DOHH2 (cell line): ENCODE data around the gene VWA5B1.

Experiments
- H3F3A ChIP-seq: fragments of 200-600 bp; sonication (generic), shearing (Covaris generic); 2 replicates; pipeline ENCODE4 v1.6.0; 2016; ENCODE audit warnings: antibody characterized with exemption, mild to moderate bottlenecking; ENCODE audit not compliant: control insufficient read depth, insufficient read depth
- H3K27ac ChIP-seq: fragments of 200-600 bp; sonication (generic); 2 replicates; pipeline ENCODE4 v1.5.1; 2014; ENCODE audit warnings: low read depth, mild to moderate bottlenecking, low read length, moderate library complexity
- H3K27me3 ChIP-seq: fragments of 200-600 bp; sonication (generic); 2 replicates; pipeline ENCODE4 v1.6.1; 2014; ENCODE audit warnings: mild to moderate bottlenecking, low read length, mixed read lengths; ENCODE audit not compliant: control insufficient read depth
- H3K36me3 ChIP-seq: fragments of 200-600 bp; sonication (generic); 2 replicates; pipeline ENCODE4 v1.6.1; 2014; ENCODE audit warnings: mild to moderate bottlenecking, low read length, moderate library complexity, mixed read lengths; ENCODE audit not compliant: control insufficient read depth
- H3K4me1 ChIP-seq: fragments of 200-600 bp; sonication (generic); 2 replicates; pipeline ENCODE4 v1.6.1; 2014; ENCODE audit warnings: mild to moderate bottlenecking, low read length, mixed read lengths; ENCODE audit not compliant: control insufficient read depth
- H3K4me2 ChIP-seq: fragments of 200-600 bp; sonication (generic); 2 replicates; pipeline ENCODE4 v1.6.0; 2014; ENCODE audit warnings: mild to moderate bottlenecking, low read length, moderate library complexity
- H3K4me3 ChIP-seq: fragments of 200-600 bp; sonication (generic); 2 replicates; pipeline ENCODE4 v1.5.1; 2014; ENCODE audit warnings: mild to moderate bottlenecking, low read length, mixed read lengths
- H3K79me2 ChIP-seq: fragments of 200-600 bp; sonication (generic); 2 replicates; pipeline ENCODE4 v1.6.1; 2014; ENCODE audit warnings: mild to moderate bottlenecking, low read length, mixed read lengths; ENCODE audit not compliant: control insufficient read depth
- H3K9me2 ChIP-seq: fragments of 200-600 bp; sonication (generic); replicated peaks from 2 replicates; pipeline ENCODE4 v1.6.1; 2014; ENCODE audit warnings: mild to moderate bottlenecking, low read length, mixed read lengths; ENCODE audit not compliant: control insufficient read depth
- H3K9me3 ChIP-seq: fragments of 200-600 bp; sonication (generic); 2 replicates; pipeline ENCODE4 v1.6.1; 2014; ENCODE audit warnings: antibody characterized with exemption, low read length, mixed read lengths; ENCODE audit not compliant: control insufficient read depth, insufficient read depth
- H4K20me1 ChIP-seq: fragments of 200-600 bp; sonication (generic); 2 replicates; pipeline ENCODE4 v1.6.0; 2014; ENCODE audit warnings: low read depth, mild to moderate bottlenecking, antibody characterized with exemption, low read length, moderate library complexity; ENCODE audit not compliant: control insufficient read depth, insufficient read depth
- EZH2phosphoT487 ChIP-seq: fragments of 200-600 bp; sonication (generic); IDR thresholded peaks from 2 replicates; pipeline ENCODE4 v1.6.1; 2017; ENCODE audit warnings: borderline replicate concordance, mild to moderate bottlenecking, antibody characterized with exemption, low read length, moderate library complexity, mixed read lengths
- TF ChIP-seq, protein P1 (sequence below): fragments of 200-600 bp; sonication (generic); IDR thresholded peaks from one replicate; pipeline ENCODE4 v1.5.1; 2014; ENCODE audit warnings: antibody characterized with exemption, mild to moderate bottlenecking, low read depth, low read length; ENCODE audit not compliant: poor library complexity, severe bottlenecking

Gene VWA5B1

DNA sequence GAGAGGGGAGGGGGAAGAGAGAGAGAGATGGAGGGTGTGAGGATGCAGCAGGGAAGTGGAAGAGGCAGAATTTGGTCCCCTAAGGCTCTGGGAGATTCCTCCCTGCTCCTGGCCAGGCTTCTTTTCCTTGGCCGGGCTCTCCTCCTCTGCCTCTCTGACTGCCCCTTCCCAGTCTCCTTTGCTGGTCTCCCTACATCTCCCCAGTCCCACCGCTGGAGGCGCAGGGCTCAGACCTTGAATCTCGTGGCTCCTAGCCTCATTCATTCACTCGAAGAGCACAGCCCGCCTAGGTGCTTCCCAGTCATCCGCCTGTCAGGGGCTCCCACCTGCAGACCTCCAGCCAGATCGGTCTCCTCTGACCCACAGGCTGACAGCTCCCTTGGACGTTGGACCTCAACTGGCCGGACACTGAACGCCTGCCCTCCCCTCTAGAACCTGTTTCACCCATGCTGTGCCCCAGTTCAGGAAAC is 76.5 kb downstream of the VWA5B1 start:
- Histone ChIP-seq H4K20me1 (no peaks in the 10 kb centered on the region), H3K79me2 (no peaks in the 10 kb centered on the region), H3K9me3 (no peaks in the 10 kb centered on the region), H3K36me3 (no peaks in the 10 kb centered on the region), H3K4me2 (no peak overlapping the region), H3K27ac (no peak overlapping the region), H3K9me2 (no peaks in the 10 kb centered on the region), H3K27me3 (no peaks in the 10 kb centered on the region), H3K4me3 (no peak overlapping the region), H3K4me1 (no peaks in the 10 kb centered on the region), H3F3A (no peaks in the 10 kb centered on the region)
- TF ChIP-seq, protein P1, sequence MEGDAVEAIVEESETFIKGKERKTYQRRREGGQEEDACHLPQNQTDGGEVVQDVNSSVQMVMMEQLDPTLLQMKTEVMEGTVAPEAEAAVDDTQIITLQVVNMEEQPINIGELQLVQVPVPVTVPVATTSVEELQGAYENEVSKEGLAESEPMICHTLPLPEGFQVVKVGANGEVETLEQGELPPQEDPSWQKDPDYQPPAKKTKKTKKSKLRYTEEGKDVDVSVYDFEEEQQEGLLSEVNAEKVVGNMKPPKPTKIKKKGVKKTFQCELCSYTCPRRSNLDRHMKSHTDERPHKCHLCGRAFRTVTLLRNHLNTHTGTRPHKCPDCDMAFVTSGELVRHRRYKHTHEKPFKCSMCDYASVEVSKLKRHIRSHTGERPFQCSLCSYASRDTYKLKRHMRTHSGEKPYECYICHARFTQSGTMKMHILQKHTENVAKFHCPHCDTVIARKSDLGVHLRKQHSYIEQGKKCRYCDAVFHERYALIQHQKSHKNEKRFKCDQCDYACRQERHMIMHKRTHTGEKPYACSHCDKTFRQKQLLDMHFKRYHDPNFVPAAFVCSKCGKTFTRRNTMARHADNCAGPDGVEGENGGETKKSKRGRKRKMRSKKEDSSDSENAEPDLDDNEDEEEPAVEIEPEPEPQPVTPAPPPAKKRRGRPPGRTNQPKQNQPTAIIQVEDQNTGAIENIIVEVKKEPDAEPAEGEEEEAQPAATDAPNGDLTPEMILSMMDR = no peak
- TF ChIP-seq EZH2phosphoT487 = no peak

DNA sequence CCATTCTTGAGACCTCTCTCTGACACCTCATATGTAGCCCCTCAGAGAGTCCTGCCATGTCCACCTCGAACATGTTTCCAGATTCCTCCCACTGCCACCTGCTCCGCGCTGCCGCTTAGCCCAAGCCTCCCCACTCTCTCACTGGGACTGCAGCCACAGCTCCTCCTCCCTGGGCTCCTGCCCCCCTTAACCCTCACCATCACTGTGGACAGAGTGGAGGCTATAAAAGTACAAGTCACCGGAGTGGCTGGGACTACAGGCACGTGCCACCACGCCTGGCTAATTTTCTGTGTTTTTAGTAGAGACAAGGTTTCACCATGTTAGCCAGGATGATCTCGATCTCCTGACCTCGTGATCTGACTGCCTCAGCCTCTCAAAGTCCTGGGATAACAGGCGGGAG is 77.0 kb downstream of the VWA5B1 start:
- TF ChIP-seq, protein P1 = no peak
- no peak for TF ChIP-seq EZH2phosphoT487
- H3K4me1 ChIP-seq = no peaks in the 10 kb centered on the region
- H3K9me2 ChIP-seq = no peaks in the 10 kb centered on the region
- H3K27me3 ChIP-seq = no peaks in the 10 kb centered on the region
- H3K4me3 ChIP-seq = no peak overlapping the region
- H3K4me2 ChIP-seq = no peak overlapping the region
- H3K9me3 ChIP-seq = no peaks in the 10 kb centered on the region
- no peaks in the 10 kb centered on the region for H3K79me2 ChIP-seq
- H3K27ac ChIP-seq = no peak overlapping the region
- H4K20me1 ChIP-seq = no peaks in the 10 kb centered on the region
- H3K36me3 ChIP-seq = no peaks in the 10 kb centered on the region
- no peaks in the 10 kb centered on the region for H3F3A ChIP-seq

DNA sequence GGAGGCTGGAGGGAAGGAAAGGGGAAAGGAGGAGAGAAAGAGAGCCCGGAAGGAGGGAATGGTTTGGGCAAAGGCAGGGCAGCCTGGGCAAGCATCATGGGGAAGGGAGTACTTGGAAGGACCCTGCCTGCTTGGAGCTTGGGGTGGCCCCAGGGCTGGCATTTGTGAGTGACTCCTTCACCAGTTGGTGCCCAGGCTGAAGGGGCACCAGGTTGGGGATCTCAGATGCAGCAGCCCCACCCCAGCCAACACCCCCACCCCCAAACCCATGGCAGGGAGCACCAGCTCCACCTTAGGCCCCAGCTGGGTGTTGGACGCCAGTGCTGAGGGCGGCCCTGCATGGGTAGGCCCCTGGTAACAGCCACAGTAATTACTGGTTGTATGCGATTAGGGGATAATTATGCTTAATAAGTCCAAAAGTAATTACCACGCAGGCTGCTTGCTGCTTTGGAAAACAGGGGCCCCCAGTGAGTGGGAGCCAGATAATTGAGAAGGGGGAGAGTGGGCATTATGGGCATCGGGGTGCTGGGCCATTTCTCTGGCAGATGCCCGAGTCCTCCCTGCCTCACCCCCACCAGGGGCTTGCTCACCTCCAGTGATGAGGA is 78.3 kb downstream of the VWA5B1 start:
- no peaks in the 10 kb centered on the region for H3K27me3 ChIP-seq

More for the DNA sequence above, 78.3 kb downstream of the VWA5B1 start:
- Histone ChIP-seq H3K79me2 (no peaks in the 10 kb centered on the region), H3K4me3 (no peak overlapping the region), H3K9me3 (no peaks in the 10 kb centered on the region), H3F3A (no peaks in the 10 kb centered on the region), H3K27ac (no peak overlapping the region), H4K20me1 (no peaks in the 10 kb centered on the region), H3K36me3 (no peaks in the 10 kb centered on the region), H3K4me2 (no peak overlapping the region), H3K9me2 (no peaks in the 10 kb centered on the region), H3K4me1 (no peaks in the 10 kb centered on the region)
- TF ChIP-seq, protein P1 = no peak
- no peak for TF ChIP-seq EZH2phosphoT487
